WTC11 (cell line): ENCODE results near the gene CYSRT1.

ENCODE experiments used
- CTCF ChIP-seq: fragments of 200-600 bp; IDR thresholded peaks from 2 replicates; pipeline ENCODE4 v1.8.0; 2022; ENCODE audit warnings: antibody characterized with exemption
- ESRRA ChIP-seq: sonication (generic); formaldehyde crosslinking; IDR thresholded peaks from 2 replicates; pipeline ENCODE4 v1.8.1; 2022; ENCODE audit warnings: mild to moderate bottlenecking, missing genetic modification reagents, borderline replicate concordance
- GTF2I ChIP-seq: fragments of 250-450 bp; sonication (Bioruptor Pico); conservative IDR thresholded peaks from 2 replicates; pipeline ENCODE4 v1.4.0; 2021; ENCODE audit warnings: mild to moderate bottlenecking
- MLX ChIP-seq: sonication (generic); formaldehyde crosslinking; IDR thresholded peaks from 2 replicates; pipeline ENCODE4 v1.8.1; 2023; ENCODE audit warnings: mild to moderate bottlenecking, missing genetic modification reagents, moderate library complexity
- NR3C1 ChIP-seq: sonication (generic); formaldehyde crosslinking; conservative IDR thresholded peaks from 2 replicates; pipeline ENCODE4 v1.8.1; 2023; ENCODE audit warnings: low read depth, mild to moderate bottlenecking, missing genetic modification reagents
- PREB ChIP-seq: sonication (generic); formaldehyde crosslinking; IDR thresholded peaks from 2 replicates; pipeline ENCODE4 v1.8.1; 2022; ENCODE audit warnings: mild to moderate bottlenecking, missing genetic modification reagents, moderate library complexity, borderline replicate concordance
- TF ChIP-seq, protein P1 (sequence below): sonication (generic); formaldehyde crosslinking; IDR thresholded peaks from 2 replicates; pipeline ENCODE4 v1.8.0; 2022; ENCODE audit warnings: mild to moderate bottlenecking, missing genetic modification reagents

GRCh38 chr9:137252555-137253506 lies 27.9 kb downstream of the CYSRT1 start:
- TF ChIP-seq CTCF (no peak), ESRRA (CRISPR knock-in tag) (no peak), GTF2I (CRISPR knock-in tag) (no peak), NR3C1 (CRISPR knock-in tag) (no peak), PREB (CRISPR knock-in tag) (no peak), MLX (CRISPR knock-in tag) (no peak)
- TF ChIP-seq, protein P1, sequence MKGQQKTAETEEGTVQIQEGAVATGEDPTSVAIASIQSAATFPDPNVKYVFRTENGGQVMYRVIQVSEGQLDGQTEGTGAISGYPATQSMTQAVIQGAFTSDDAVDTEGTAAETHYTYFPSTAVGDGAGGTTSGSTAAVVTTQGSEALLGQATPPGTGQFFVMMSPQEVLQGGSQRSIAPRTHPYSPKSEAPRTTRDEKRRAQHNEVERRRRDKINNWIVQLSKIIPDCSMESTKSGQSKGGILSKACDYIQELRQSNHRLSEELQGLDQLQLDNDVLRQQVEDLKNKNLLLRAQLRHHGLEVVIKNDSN (CRISPR knock-in tag): no peak
